Left lung (tissue), 10 donors: Measurements from ENCODE around the gene PARP8. TPM values are rescaled to one million over a fixed set of nuclear protein-coding genes. Genes with fewer than 3 reads are reported as not detected.
"Not testable (repeated sequence)": the region's sequence is repeated elsewhere in the genome, so short reads cannot be mapped to it uniquely, and the experiment has no call there.

ENCODE experiments used
- ATAC-seq: fragments of 200-7000 bp; cut with Tn5 transposase; one replicate; pipeline ENCODE4 v1.9.1; 2020; ENCODE audit warnings: moderate library complexity
- DNase-seq, 4 donors: peaks; one replicate each; pipeline ENCODE4 v3.0.0-alpha.2; 2013 to 2020
- H3K27ac ChIP-seq, 2 donors: fragments of 200-600 bp; sonication (generic) in 1 of 2; one replicate each; pipeline versions ENCODE4 v1.5.0 to v1.8.0; 2020 to 2021
- H3K27me3 ChIP-seq, 2 donors: fragments of 200-600 bp; sonication (generic) in 1 of 2; one replicate each; pipeline versions ENCODE4 v1.5.0 to v1.8.0; 2020 to 2021
- H3K36me3 ChIP-seq, 2 donors: fragments of 200-600 bp; sonication (generic) in 1 of 2; one replicate each; pipeline versions ENCODE4 v1.5.0 to v1.8.0; 2020 to 2021
- H3K4me1 ChIP-seq, 2 donors: fragments of 200-600 bp; one replicate each; pipeline ENCODE4 v1.8.0; 2021
- H3K4me3 ChIP-seq, 2 donors: fragments of 200-600 bp; sonication (generic) in 1 of 2; one replicate each; pipeline versions ENCODE4 v1.5.0 to v1.8.0; 2020 to 2021; ENCODE audit warnings: mild to moderate bottlenecking in 1 of 2
- H3K9me3 ChIP-seq, 2 donors: fragments of 200-600 bp; sonication (generic) in 1 of 2; one replicate each; pipeline versions ENCODE4 v1.5.0 to v1.8.0; 2020 to 2021
- CTCF ChIP-seq, 2 donors: fragments of 200-600 bp; sonication (generic) in 1 of 2; IDR thresholded peaks; one replicate each; pipeline versions ENCODE4 v1.5.0 to v1.8.0; 2021; ENCODE audit warnings: antibody characterized with exemption in 2 of 2
- intact Hi-C, 2 donors: fragments of 100-400 bp; cut with DNase I; formaldehyde crosslinking; loops; one replicate each; pipeline versions ENCODE4 v1.11.2 to v1.14.2; 2022
- polyA plus RNA-seq, 6 donors: library from polyadenylated mRNA; unstranded; fragments of 120-200 nt; gene quantifications; one replicate each; pipeline ENCODE4 v1.2.1, GENCODE V29; 2013; ENCODE audit not compliant: insufficient read length in 6 of 6
- total RNA-seq, 2 donors: library from RNA; stranded (reverse); fragmentation: NEBNext Ultra II Directional; extraction: Animal tissue kit (Norgen Biotek cat#: 25700); gene quantifications; one replicate each; pipeline ENCODE4 v1.2.1, GENCODE V29; 2021
- donor health status: DM: no; HTN: yes; CAD: no.
- donor health status: DM: no; HTN: no; CAD: no.

The PARP8 gene
- total and polyA plus RNA-seq, 8 donors: 19.1 to 41.3 (median 22.0) TPM

GRCh38 chr5:50799596-50799995 is 133.2 kb downstream of the PARP8 start:
- Histone ChIP-seq H3K36me3 (peaks cover 0 to 77% of the 10 kb centered on the region in 2 donors), H3K9me3 (peaks cover 0 to 12% of the 10 kb centered on the region in 2 donors), H3K27ac (no peak overlapping the region), H3K27me3 (no peaks in the 10 kb centered on the region), H3K4me3 (no peak overlapping the region), H3K4me1 (no peaks in the 10 kb centered on the region)
- ATAC-seq (no peak), DNase-seq (no peak)
- intact Hi-C loops: no loop called here
- TF ChIP-seq CTCF (IDR thresholded peaks at IDR 0.05): no peak

- DNase-seq: no peak
- Histone ChIP-seq H3K27ac (no peak overlapping the region), H3K4me1 (no peaks in the 10 kb centered on the region), H3K4me3 (no peak overlapping the region), H3K27me3 (no peaks in the 10 kb centered on the region), H3K36me3 (peaks cover 0 to 69% of the 10 kb centered on the region in 2 donors), H3K9me3 (peaks cover 0 to 12% of the 10 kb centered on the region in 2 donors)
- intact Hi-C loops: no loop called here
- ATAC-seq: no peak
- no peak for TF ChIP-seq CTCF (IDR thresholded peaks at IDR 0.05)
These were observed 134.0 kb downstream of the PARP8 start for GRCh38 chr5:50800410-50800809.

- intact Hi-C loops: no loop called here
- no peak overlapping the region for H3K4me3 ChIP-seq
- H3K9me3 ChIP-seq: peaks cover 0 to 7% of the 10 kb centered on the region in 2 donors
- H3K27me3 ChIP-seq: no peaks in the 10 kb centered on the region
- DNase-seq (no peak), ATAC-seq (no peak)
- no peak for TF ChIP-seq CTCF (IDR thresholded peaks at IDR 0.05)
- no peak overlapping the region for H3K27ac ChIP-seq
- peaks cover 0 to 25% of the 10 kb centered on the region in 2 donors for H3K36me3 ChIP-seq
- H3K4me1 ChIP-seq: no peaks in the 10 kb centered on the region
These were observed 141.2 kb downstream of the PARP8 start for GRCh38 chr5:50807661-50808060.

- no peak for DNase-seq
- intact Hi-C loops: no loop called here
- no peak overlapping the region for H3K4me3 ChIP-seq
- ATAC-seq: no peak
- H3K9me3 ChIP-seq: no peaks in the 10 kb centered on the region
- H3K36me3 ChIP-seq: peaks cover 0 to 17% of the 10 kb centered on the region in 2 donors
- no peak for TF ChIP-seq CTCF (IDR thresholded peaks at IDR 0.05)
- no peaks in the 10 kb centered on the region for H3K4me1 ChIP-seq
- H3K27me3 ChIP-seq: no peaks in the 10 kb centered on the region
- no peak overlapping the region for H3K27ac ChIP-seq
These were observed 142.0 kb downstream of the PARP8 start for GRCh38 chr5:50808406-50808805.

- H3K27ac ChIP-seq, H3K27me3 ChIP-seq, ATAC-seq, H3K4me1 ChIP-seq, DNase-seq, intact Hi-C loops, H3K4me3 ChIP-seq, H3K9me3 ChIP-seq: not testable (repeated sequence)
- peaks cover 0 to 23% of the 10 kb centered on the region in 2 donors for H3K36me3 ChIP-seq
These were observed 145.3 kb downstream of the PARP8 start for GRCh38 chr5:50811746-50812145.

GRCh38 chr5:50813691-50814090 is 147.3 kb downstream of the PARP8 start:
- TF ChIP-seq CTCF (IDR thresholded peaks at IDR 0.05): no peak

More at GRCh38 chr5:50813691-50814090, 147.3 kb downstream of the PARP8 start:
- Histone ChIP-seq H3K27ac (no peak overlapping the region), H3K9me3 (no peaks in the 10 kb centered on the region), H3K4me1 (no peaks in the 10 kb centered on the region), H3K4me3 (no peak overlapping the region), H3K36me3 (peaks cover 0 to 37% of the 10 kb centered on the region in 2 donors), H3K27me3 (no peaks in the 10 kb centered on the region)
- DNase-seq: no peak
- intact Hi-C loops: no loop called here
- no peak for ATAC-seq
